ENCODE results near the gene RIC3.

The RIC3 gene

DNA sequence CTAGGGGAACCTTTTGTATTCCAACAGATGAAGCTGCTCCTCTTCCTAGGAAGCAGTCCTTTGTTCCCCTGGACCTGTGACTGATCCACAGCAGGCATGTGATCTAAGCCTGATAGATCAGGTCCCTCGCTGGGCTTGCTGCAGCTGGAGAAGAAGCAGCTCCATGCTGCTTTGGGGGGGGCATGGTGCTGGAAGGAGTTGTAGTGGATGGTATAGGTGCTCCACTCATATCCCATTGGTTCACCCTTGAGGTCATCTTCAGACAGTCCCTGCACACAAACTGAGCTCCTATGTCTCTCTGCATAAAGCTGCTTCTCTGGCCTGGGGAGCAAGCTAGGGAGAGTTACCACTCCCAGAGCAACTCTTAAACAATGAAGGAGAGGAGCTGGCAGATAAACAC is 9.5 kb upstream of the RIC3 start:
- H3K4me2 ChIP-seq (ENCODE audit: low read length): no peak overlapping the region
- H3K79me2 ChIP-seq (ENCODE audit: insufficient read depth, low read length): no peaks in the 10 kb centered on the region
- H4K20me1 ChIP-seq (ENCODE audit: insufficient read depth, low read length): no peaks in the 10 kb centered on the region
- no peaks in the 10 kb centered on the region for H3F3A ChIP-seq (ENCODE audit: insufficient read depth, low read length)
- H3K27ac ChIP-seq (ENCODE audit: low read depth, low read length, poor library complexity, severe bottlenecking): no peak overlapping the region
- H2AFZ ChIP-seq (ENCODE audit: low read length): no peak overlapping the region
- TF ChIP-seq, protein P1, sequence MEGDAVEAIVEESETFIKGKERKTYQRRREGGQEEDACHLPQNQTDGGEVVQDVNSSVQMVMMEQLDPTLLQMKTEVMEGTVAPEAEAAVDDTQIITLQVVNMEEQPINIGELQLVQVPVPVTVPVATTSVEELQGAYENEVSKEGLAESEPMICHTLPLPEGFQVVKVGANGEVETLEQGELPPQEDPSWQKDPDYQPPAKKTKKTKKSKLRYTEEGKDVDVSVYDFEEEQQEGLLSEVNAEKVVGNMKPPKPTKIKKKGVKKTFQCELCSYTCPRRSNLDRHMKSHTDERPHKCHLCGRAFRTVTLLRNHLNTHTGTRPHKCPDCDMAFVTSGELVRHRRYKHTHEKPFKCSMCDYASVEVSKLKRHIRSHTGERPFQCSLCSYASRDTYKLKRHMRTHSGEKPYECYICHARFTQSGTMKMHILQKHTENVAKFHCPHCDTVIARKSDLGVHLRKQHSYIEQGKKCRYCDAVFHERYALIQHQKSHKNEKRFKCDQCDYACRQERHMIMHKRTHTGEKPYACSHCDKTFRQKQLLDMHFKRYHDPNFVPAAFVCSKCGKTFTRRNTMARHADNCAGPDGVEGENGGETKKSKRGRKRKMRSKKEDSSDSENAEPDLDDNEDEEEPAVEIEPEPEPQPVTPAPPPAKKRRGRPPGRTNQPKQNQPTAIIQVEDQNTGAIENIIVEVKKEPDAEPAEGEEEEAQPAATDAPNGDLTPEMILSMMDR (IDR thresholded peaks at IDR 0.05; ENCODE audit: low read length): no peak
- no peak for TF ChIP-seq EZH2 (IDR thresholded peaks at IDR 0.05; ENCODE audit: borderline replicate concordance, low read length)
- H3K36me3 ChIP-seq (ENCODE audit: insufficient read depth, low read length): no peaks in the 10 kb centered on the region
- no peaks in the 10 kb centered on the region for H3K9me3 ChIP-seq (ENCODE audit: low read length)
- H3K4me3 ChIP-seq (ENCODE audit: low read depth, low read length, poor library complexity, severe bottlenecking): no peak overlapping the region
- H3K27me3 ChIP-seq (ENCODE audit: insufficient read depth, low read length): no peaks in the 10 kb centered on the region
- no peak overlapping the region for H3K9ac ChIP-seq (ENCODE audit: low read length)
- no peaks in the 10 kb centered on the region for H3K4me1 ChIP-seq (ENCODE audit: insufficient read depth, low read length, severe bottlenecking)
- H3K9me2 ChIP-seq (ENCODE audit: low read depth, low read length): no peaks in the 10 kb centered on the region

DNA sequence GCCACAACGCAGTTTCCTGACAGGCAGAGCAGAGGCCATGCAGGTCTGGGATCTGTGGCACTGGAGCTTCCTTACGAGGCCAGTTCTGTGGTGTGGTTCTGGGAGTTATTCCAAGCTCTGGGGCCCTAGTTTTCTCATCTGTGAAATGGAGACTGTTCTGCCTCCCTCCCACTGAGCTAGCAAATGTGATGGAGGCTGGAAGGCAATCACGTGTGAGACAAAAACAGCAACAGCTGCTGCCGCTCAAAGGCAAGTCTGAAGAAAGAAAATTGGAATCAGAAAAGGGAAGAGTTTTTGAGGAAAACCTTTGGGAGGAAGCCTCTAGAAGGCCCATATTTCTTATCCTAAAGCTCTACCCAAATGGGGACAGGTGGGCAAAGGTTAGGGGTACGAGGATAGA is 8.3 kb upstream of the RIC3 start:
- H3K4me2 ChIP-seq (ENCODE audit: low read length): no peak overlapping the region
- no peaks in the 10 kb centered on the region for H3K27me3 ChIP-seq (ENCODE audit: insufficient read depth, low read length)
- no peak overlapping the region for H2AFZ ChIP-seq (ENCODE audit: low read length)
- no peaks in the 10 kb centered on the region for H4K20me1 ChIP-seq (ENCODE audit: insufficient read depth, low read length)
- H3F3A ChIP-seq (ENCODE audit: insufficient read depth, low read length): no peaks in the 10 kb centered on the region
- H3K9me2 ChIP-seq (ENCODE audit: low read depth, low read length): no peaks in the 10 kb centered on the region
- no peaks in the 10 kb centered on the region for H3K79me2 ChIP-seq (ENCODE audit: insufficient read depth, low read length)
- no peak overlapping the region for H3K9ac ChIP-seq (ENCODE audit: low read length)
- no peaks in the 10 kb centered on the region for H3K9me3 ChIP-seq (ENCODE audit: low read length)
- H3K36me3 ChIP-seq (ENCODE audit: insufficient read depth, low read length): no peaks in the 10 kb centered on the region
- TF ChIP-seq, protein P1 (IDR thresholded peaks at IDR 0.05; ENCODE audit: low read length): no peak
- TF ChIP-seq EZH2 (IDR thresholded peaks at IDR 0.05; ENCODE audit: borderline replicate concordance, low read length): no peak
- H3K4me1 ChIP-seq (ENCODE audit: insufficient read depth, low read length, severe bottlenecking): no peaks in the 10 kb centered on the region
- H3K27ac ChIP-seq (ENCODE audit: low read depth, low read length, poor library complexity, severe bottlenecking): no peak overlapping the region
- no peak overlapping the region for H3K4me3 ChIP-seq (ENCODE audit: low read depth, low read length, poor library complexity, severe bottlenecking)

DNA sequence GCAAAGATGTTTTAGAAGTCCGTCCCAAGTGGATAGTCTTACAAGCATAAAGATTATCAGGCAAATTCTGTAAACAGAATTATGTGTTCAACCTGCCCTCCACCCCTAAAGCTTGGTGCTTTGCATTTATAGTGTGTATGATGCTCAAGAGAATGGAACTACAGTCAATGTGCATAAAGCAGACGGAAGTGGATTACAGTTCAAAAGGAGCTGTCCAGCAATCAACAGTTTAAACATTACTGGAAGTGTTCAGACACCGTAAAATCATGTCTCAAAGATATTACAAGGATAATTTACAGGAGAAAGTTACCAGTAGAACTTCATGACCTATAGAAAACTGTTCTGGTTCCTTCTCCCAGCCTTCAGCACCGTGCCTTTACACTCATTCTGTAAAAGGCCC is 1.0 kb downstream of the RIC3 start:
- Histone ChIP-seq H2AFZ (ENCODE audit: low read length) (no peak overlapping the region), H3K4me1 (ENCODE audit: insufficient read depth, low read length, severe bottlenecking) (no peaks in the 10 kb centered on the region), H4K20me1 (ENCODE audit: insufficient read depth, low read length) (no peaks in the 10 kb centered on the region), H3K36me3 (ENCODE audit: insufficient read depth, low read length) (no peaks in the 10 kb centered on the region), H3K27me3 (ENCODE audit: insufficient read depth, low read length) (no peaks in the 10 kb centered on the region), H3K27ac (ENCODE audit: low read depth, low read length, poor library complexity, severe bottlenecking) (no peak overlapping the region), H3K79me2 (ENCODE audit: insufficient read depth, low read length) (no peaks in the 10 kb centered on the region), H3K4me2 (ENCODE audit: low read length) (no peak overlapping the region), H3K4me3 (ENCODE audit: low read depth, low read length, poor library complexity, severe bottlenecking) (no peak overlapping the region), H3F3A (ENCODE audit: insufficient read depth, low read length) (no peaks in the 10 kb centered on the region), H3K9me2 (ENCODE audit: low read depth, low read length) (no peaks in the 10 kb centered on the region), H3K9me3 (ENCODE audit: low read length) (no peaks in the 10 kb centered on the region), H3K9ac (ENCODE audit: low read length) (no peak overlapping the region)
- TF ChIP-seq, protein P1 (IDR thresholded peaks at IDR 0.05; ENCODE audit: low read length): no peak
- no peak for TF ChIP-seq EZH2 (IDR thresholded peaks at IDR 0.05; ENCODE audit: borderline replicate concordance, low read length)

All from OCI-LY1 (cell line).